Measurements from ENCODE around the gene STX10. TPM values are rescaled to one million over a fixed set of nuclear protein-coding genes. Genes with fewer than 3 reads are reported as not detected.

Gene STX10
- total and polyA plus RNA-seq, 9 of the 15 experiments (the other 6 are each of a cell fraction or from before 2014, with no cell fraction given), result 0.51 to 66.3 (median 31.0) TPM

- TF ChIP-seq TSHZ1 (CRISPR knock-in tag; IDR thresholded peaks at IDR 0.05) (no peak), KDM5B (IDR thresholded peaks at IDR 0.05; ENCODE audit: insufficient replicate concordance, low read depth, low read length) (no peak), ID3 (CRISPR knock-in tag; IDR thresholded peaks at IDR 0.05) (no peak), ID3 (tag; IDR thresholded peaks at IDR 0.05) (peak; percentile 23; the same call in 1 of the 2 replicates), ZBTB49 (CRISPR knock-in tag; IDR thresholded peaks at IDR 0.05; ENCODE audit: borderline replicate concordance) (no peak), HEY1 (CRISPR knock-in tag; IDR thresholded peaks at IDR 0.05; ENCODE audit: borderline replicate concordance) (no peak), ZNF444 (CRISPR knock-in tag; IDR thresholded peaks at IDR 0.05) (no peak), NRF1 (conservative IDR thresholded peaks at IDR 0.05 in 1 of 2, IDR thresholded peaks at IDR 0.05 in 1 of 2) (no peak), BCOR (IDR thresholded peaks at IDR 0.05) (peak; percentile 99), MYNN (IDR thresholded peaks at IDR 0.05) (peak; percentile 36; the same call in 1 of the 2 replicates), MYNN (CRISPR knock-in tag; IDR thresholded peaks at IDR 0.05) (no peak), TCF7 (IDR thresholded peaks at IDR 0.05; ENCODE audit: borderline replicate concordance) (peak; percentile 65; the same call in 1 of the 2 replicates), KLF16 (IDR thresholded peaks at IDR 0.05) (peak; percentile 87), TEAD4 (IDR thresholded peaks at IDR 0.05; ENCODE audit: low read length) (peak; percentile 4; the same call in 1 of the 2 replicates), TEAD4 (CRISPR knock-in tag; IDR thresholded peaks at IDR 0.05; ENCODE audit: borderline replicate concordance) (no peak)
- TF ChIP-seq, protein P1, sequence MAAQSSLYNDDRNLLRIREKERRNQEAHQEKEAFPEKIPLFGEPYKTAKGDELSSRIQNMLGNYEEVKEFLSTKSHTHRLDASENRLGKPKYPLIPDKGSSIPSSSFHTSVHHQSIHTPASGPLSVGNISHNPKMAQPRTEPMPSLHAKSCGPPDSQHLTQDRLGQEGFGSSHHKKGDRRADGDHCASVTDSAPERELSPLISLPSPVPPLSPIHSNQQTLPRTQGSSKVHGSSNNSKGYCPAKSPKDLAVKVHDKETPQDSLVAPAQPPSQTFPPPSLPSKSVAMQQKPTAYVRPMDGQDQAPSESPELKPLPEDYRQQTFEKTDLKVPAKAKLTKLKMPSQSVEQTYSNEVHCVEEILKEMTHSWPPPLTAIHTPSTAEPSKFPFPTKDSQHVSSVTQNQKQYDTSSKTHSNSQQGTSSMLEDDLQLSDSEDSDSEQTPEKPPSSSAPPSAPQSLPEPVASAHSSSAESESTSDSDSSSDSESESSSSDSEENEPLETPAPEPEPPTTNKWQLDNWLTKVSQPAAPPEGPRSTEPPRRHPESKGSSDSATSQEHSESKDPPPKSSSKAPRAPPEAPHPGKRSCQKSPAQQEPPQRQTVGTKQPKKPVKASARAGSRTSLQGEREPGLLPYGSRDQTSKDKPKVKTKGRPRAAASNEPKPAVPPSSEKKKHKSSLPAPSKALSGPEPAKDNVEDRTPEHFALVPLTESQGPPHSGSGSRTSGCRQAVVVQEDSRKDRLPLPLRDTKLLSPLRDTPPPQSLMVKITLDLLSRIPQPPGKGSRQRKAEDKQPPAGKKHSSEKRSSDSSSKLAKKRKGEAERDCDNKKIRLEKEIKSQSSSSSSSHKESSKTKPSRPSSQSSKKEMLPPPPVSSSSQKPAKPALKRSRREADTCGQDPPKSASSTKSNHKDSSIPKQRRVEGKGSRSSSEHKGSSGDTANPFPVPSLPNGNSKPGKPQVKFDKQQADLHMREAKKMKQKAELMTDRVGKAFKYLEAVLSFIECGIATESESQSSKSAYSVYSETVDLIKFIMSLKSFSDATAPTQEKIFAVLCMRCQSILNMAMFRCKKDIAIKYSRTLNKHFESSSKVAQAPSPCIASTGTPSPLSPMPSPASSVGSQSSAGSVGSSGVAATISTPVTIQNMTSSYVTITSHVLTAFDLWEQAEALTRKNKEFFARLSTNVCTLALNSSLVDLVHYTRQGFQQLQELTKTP (IDR thresholded peaks at IDR 0.05; ENCODE audit: low read depth in 1 of 2, partially characterized antibody in 2 of 2), result peak; percentile 56 to 92
Observed at GRCh38 chr19:13116282-13117175, 33.6 kb downstream of the STX10 start, which contains the start of gene TRMT1 (continued).

Measured in K562 (cell line).